GM23338 (cell line): ENCODE data around the gene CAPN1. TPM values are rescaled to one million over a fixed set of nuclear protein-coding genes. Genes with fewer than 3 reads are reported as not detected.

Experiments used
- ATAC-seq: fragments of 200-7000 bp; cut with Tn5 transposase; 3 replicates; pipeline ENCODE4 v1.9.1; 2020
- DNase-seq: peaks from one replicate; pipeline ENCODE4 v3.0.0-alpha.2; 2015; ENCODE audit warnings: low spot score
- H2AFZ ChIP-seq: fragments of 200-600 bp; sonication (generic); 2 replicates; pipeline ENCODE4 v1.8.0; 2016; ENCODE audit warnings: antibody characterized with exemption, mild to moderate bottlenecking, moderate library complexity
- H3F3A ChIP-seq: fragments of 200-600 bp; sonication (generic); replicated peaks from 2 replicates; pipeline ENCODE4 v1.8.0; 2017; ENCODE audit warnings: antibody characterized with exemption, mixed run types, low read depth
- H3K27ac ChIP-seq: fragments of 200-600 bp; sonication (generic); 2 replicates; pipeline ENCODE4 v1.6.1; 2016; ENCODE audit warnings: low read depth
- H3K27me3 ChIP-seq: fragments of 200-600 bp; sonication (generic); 2 replicates; pipeline ENCODE4 v1.8.0; 2016; ENCODE audit warnings: mild to moderate bottlenecking, mixed run types, moderate library complexity; ENCODE audit not compliant: insufficient read depth
- H3K36me3 ChIP-seq: fragments of 200-600 bp; sonication (generic); 2 replicates; pipeline ENCODE4 v1.8.0; 2016; ENCODE audit warnings: mild to moderate bottlenecking; ENCODE audit not compliant: insufficient read depth
- H3K4me1 ChIP-seq: fragments of 200-600 bp; sonication (generic); 2 replicates; pipeline ENCODE4 v1.8.0; 2016; ENCODE audit warnings: mild to moderate bottlenecking, moderate library complexity; ENCODE audit not compliant: insufficient read depth
- H3K4me2 ChIP-seq: fragments of 200-600 bp; sonication (generic); 2 replicates; pipeline ENCODE4 v1.7.1; 2017; ENCODE audit warnings: mixed run types
- H3K4me3 ChIP-seq: fragments of 200-600 bp; sonication (generic); 2 replicates; pipeline ENCODE4 v1.6.1; 2016; ENCODE audit warnings: mixed run types
- H3K79me2 ChIP-seq: fragments of 200-600 bp; sonication (generic); replicated peaks from 2 replicates; pipeline ENCODE4 v1.8.0; 2017; ENCODE audit warnings: mild to moderate bottlenecking; ENCODE audit not compliant: insufficient read depth
- H3K9me2 ChIP-seq: fragments of 200-600 bp; sonication (generic); 2 replicates; pipeline ENCODE4 v1.8.0; 2017; ENCODE audit not compliant: insufficient read depth
- H4K20me1 ChIP-seq: fragments of 200-600 bp; sonication (generic); replicated peaks from 2 replicates; pipeline ENCODE4 v1.8.0; 2017; ENCODE audit warnings: mild to moderate bottlenecking; ENCODE audit not compliant: insufficient read depth
- H3K27ac Mint-ChIP-seq: 2 replicates; pipeline ENCODE4 v1.8.0; 2020; ENCODE audit warnings: inconsistent platforms, mild to moderate bottlenecking, moderate library complexity, mixed read lengths
- H3K27me3 Mint-ChIP-seq: 3 replicates; pipeline ENCODE4 v1.8.0; 2022; ENCODE audit warnings: low read depth, mild to moderate bottlenecking, moderate library complexity, mixed read lengths, inconsistent platforms; ENCODE audit not compliant: insufficient read depth, poor library complexity
- H3K36me3 Mint-ChIP-seq: 3 replicates; pipeline ENCODE4 v1.8.0; 2021; ENCODE audit warnings: low read depth, mild to moderate bottlenecking, inconsistent platforms, moderate library complexity, mixed read lengths
- H3K4me1 Mint-ChIP-seq: 3 replicates; pipeline ENCODE4 v1.8.0; 2020; ENCODE audit warnings: mild to moderate bottlenecking, inconsistent platforms, mixed read lengths
- H3K4me3 Mint-ChIP-seq: 3 replicates; pipeline ENCODE4 v1.8.0; 2021; ENCODE audit warnings: moderate library complexity, mild to moderate bottlenecking, inconsistent platforms, mixed read lengths
- H3K9me3 Mint-ChIP-seq: 3 replicates; pipeline ENCODE4 v1.8.0; 2020; ENCODE audit warnings: moderate library complexity, mild to moderate bottlenecking, inconsistent platforms, mixed read lengths
- CREB1 ChIP-seq: fragments of 250-450 bp; sonication (Bioruptor Pico); IDR thresholded peaks from 2 replicates; pipeline ENCODE4 v1.5.0; 2020; ENCODE audit warnings: low read depth, mild to moderate bottlenecking, moderate library complexity
- EZH2 ChIP-seq: fragments of 200-600 bp; sonication (generic); IDR thresholded peaks from one replicate; pipeline ENCODE4 v1.8.0; 2017; ENCODE audit warnings: antibody characterized with exemption, mild to moderate bottlenecking, low read depth; ENCODE audit not compliant: unreplicated experiment
- EZH2phosphoT487 ChIP-seq: fragments of 200-600 bp; sonication (generic); IDR thresholded peaks from one replicate; pipeline ENCODE4 v1.8.1; 2018; ENCODE audit warnings: antibody characterized with exemption; ENCODE audit not compliant: unreplicated experiment
- JUNB ChIP-seq: IDR thresholded peaks from one replicate; pipeline ENCODE4 v1.6.1; 2016; ENCODE audit warnings: antibody characterized with exemption; ENCODE audit not compliant: unreplicated experiment
- POLR2AphosphoS5 ChIP-seq: IDR thresholded peaks from 2 replicates; pipeline ENCODE4 v1.6.1; 2016; ENCODE audit warnings: antibody characterized with exemption, low read depth
- STAT1 ChIP-seq: IDR thresholded peaks from one replicate; pipeline ENCODE4 v1.6.1; 2016; ENCODE audit warnings: antibody characterized with exemption; ENCODE audit not compliant: unreplicated experiment
- ZNF114 ChIP-seq: fragments of 250-450 bp; sonication (Bioruptor Pico); IDR thresholded peaks from 2 replicates; pipeline ENCODE4 v1.5.0; 2020; ENCODE audit warnings: mild to moderate bottlenecking, moderate library complexity
- polyA plus RNA-seq: library from polyadenylated mRNA; unstranded; fragments of >200 nt; fragmentation: Nextera tagmentation; extraction: Ambion mirVana; gene quantifications from 2 replicates; pipeline ENCODE4 v1.2.1, GENCODE V29; 2016
- total RNA-seq: library from RNA; depleted of rRNA; stranded (reverse); fragments of >200 nt; shearing (Covaris generic); gene quantifications from 2 replicates; pipeline ENCODE4 v1.2.3, GENCODE V29; 2014
- TF ChIP-seq, protein P1 (sequence below): fragments of 250-450 bp; sonication (Bioruptor Pico); IDR thresholded peaks from 2 replicates; pipeline ENCODE4 v1.5.0; 2020; ENCODE audit warnings: mild to moderate bottlenecking, moderate library complexity
- TF ChIP-seq, protein P2 (sequence below), 2 experiments: fragments of 200-600 bp in 1 of 2; sonication (generic) in 1 of 2; conservative IDR thresholded peaks; 2 replicates each; pipeline versions ENCODE4 v1.5.1 to v1.6.1; 2016 to 2017; ENCODE audit warnings: antibody characterized with exemption in 2 of 2, low read depth in 2 of 2, mild to moderate bottlenecking in 2 of 2, moderate library complexity in 1 of 2

CAPN1 gene
- total and polyA plus RNA-seq, 2 experiments from 2014 or later = 67.3 to 277 TPM

DNA sequence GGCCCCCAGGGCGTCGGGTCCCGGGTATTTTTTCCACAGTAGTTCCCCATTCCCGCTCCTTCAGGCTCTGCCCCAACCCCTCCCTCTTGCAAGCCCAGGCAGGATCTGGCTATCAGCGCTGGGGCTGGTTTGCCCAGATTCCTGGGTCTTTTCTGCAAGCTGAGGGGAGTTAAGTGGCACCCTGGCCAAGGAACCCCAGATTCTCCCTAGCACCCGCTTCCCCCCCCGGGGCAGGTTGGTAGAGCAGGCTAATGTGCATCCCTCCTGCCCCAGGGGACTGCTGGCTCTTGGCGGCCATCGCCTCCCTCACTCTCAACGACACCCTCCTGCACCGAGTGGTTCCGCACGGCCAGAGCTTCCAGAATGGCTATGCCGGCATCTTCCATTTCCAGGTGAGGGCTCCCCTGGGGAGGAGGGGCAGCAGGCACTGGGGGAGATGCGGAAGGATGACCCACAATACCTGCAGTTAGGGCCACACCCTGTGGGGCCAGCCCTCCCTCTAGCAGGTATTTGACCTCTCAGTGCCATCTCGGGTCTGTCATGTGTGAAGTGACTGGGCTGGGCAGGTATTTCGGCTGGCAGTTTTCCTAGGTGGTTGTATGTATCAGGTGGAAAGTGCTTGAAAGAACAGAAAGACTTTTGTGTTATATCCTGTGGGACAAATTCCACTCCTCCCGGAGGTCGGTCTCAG, 1.6 kb downstream of the CAPN1 start (continued):
- TF ChIP-seq, protein P1, sequence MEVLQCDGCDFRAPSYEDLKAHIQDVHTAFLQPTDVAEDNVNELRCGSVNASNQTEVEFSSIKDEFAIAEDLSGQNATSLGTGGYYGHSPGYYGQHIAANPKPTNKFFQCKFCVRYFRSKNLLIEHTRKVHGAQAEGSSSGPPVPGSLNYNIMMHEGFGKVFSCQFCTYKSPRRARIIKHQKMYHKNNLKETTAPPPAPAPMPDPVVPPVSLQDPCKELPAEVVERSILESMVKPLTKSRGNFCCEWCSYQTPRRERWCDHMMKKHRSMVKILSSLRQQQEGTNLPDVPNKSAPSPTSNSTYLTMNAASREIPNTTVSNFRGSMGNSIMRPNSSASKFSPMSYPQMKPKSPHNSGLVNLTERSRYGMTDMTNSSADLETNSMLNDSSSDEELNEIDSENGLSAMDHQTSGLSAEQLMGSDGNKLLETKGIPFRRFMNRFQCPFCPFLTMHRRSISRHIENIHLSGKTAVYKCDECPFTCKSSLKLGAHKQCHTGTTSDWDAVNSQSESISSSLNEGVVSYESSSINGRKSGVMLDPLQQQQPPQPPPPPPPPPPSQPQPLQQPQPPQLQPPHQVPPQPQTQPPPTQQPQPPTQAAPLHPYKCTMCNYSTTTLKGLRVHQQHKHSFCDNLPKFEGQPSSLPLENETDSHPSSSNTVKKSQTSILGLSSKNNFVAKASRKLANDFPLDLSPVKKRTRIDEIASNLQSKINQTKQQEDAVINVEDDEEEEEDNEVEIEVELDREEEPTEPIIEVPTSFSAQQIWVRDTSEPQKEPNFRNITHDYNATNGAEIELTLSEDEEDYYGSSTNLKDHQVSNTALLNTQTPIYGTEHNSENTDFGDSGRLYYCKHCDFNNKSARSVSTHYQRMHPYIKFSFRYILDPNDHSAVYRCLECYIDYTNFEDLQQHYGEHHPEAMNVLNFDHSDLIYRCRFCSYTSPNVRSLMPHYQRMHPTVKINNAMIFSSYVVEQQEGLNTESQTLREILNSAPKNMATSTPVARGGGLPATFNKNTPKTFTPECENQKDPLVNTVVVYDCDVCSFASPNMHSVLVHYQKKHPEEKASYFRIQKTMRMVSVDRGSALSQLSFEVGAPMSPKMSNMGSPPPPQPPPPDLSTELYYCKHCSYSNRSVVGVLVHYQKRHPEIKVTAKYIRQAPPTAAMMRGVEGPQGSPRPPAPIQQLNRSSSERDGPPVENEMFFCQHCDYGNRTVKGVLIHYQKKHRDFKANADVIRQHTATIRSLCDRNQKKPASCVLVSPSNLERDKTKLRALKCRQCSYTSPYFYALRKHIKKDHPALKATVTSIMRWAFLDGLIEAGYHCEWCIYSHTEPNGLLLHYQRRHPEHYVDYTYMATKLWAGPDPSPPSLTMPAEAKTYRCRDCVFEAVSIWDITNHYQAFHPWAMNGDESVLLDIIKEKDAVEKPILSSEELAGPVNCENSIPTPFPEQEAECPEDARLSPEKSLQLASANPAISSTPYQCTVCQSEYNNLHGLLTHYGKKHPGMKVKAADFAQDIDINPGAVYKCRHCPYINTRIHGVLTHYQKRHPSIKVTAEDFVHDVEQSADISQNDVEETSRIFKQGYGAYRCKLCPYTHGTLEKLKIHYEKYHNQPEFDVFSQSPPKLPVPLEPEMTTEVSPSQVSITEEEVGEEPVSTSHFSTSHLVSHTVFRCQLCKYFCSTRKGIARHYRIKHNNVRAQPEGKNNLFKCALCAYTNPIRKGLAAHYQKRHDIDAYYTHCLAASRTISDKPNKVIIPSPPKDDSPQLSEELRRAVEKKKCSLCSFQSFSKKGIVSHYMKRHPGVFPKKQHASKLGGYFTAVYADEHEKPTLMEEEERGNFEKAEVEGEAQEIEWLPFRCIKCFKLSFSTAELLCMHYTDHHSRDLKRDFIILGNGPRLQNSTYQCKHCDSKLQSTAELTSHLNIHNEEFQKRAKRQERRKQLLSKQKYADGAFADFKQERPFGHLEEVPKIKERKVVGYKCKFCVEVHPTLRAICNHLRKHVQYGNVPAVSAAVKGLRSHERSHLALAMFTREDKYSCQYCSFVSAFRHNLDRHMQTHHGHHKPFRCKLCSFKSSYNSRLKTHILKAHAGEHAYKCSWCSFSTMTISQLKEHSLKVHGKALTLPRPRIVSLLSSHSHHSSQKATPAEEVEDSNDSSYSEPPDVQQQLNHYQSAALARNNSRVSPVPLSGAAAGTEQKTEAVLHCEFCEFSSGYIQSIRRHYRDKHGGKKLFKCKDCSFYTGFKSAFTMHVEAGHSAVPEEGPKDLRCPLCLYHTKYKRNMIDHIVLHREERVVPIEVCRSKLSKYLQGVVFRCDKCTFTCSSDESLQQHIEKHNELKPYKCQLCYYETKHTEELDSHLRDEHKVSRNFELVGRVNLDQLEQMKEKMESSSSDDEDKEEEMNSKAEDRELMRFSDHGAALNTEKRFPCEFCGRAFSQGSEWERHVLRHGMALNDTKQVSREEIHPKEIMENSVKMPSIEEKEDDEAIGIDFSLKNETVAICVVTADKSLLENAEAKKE (CRISPR knock-in tag) = no peak

DNA sequence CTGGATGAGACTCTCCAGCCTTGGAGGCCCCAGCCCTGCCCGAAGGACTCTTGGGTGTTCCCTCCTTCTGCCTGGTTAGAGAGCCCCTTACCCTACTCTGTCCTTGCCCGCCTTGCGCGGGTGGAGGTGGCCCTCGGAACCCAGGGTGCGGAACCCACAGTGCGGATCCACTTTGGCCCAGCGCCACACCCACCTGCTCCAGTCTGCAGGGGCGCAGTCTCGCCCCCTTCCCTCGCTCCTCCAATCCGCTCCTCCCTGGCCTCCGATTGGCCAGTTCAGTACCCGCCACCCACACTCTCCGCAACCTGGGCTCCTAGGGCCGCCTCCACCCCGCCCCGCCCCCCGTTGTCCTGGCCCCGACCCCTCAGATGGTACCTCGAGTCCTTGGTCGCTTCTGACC, 2.4 kb downstream of the CAPN1 start:
- Histone ChIP-seq H3K4me1 (peaks cover 42% of the 10 kb centered on the region), H3K27me3 (no peaks in the 10 kb centered on the region), H3K36me3 (peaks cover 10% of the 10 kb centered on the region; the same call in 1 of the 2 replicates), H2AFZ (no peak overlapping the region), H3K9me2 (no peaks in the 10 kb centered on the region), H3F3A (peaks cover 28% of the 10 kb centered on the region), H3K27ac (peak overlapping the region; percentile 70; the same call in 1 of the 2 replicates), H4K20me1 (no peaks in the 10 kb centered on the region), H3K4me2 (peak overlapping the region; percentile 82), H3K79me2 (peaks cover 16% of the 10 kb centered on the region), H3K4me3 (peak overlapping the region; percentile 92)
- peak overlapping the region; percentile 70; the same call in 1 of the 2 replicates for H3K27ac Mint-ChIP-seq
- ATAC-seq (peak; percentile 52), DNase-seq (peak; percentile 92)
- H3K36me3 Mint-ChIP-seq = peaks cover 33% of the 10 kb centered on the region
- H3K4me1 Mint-ChIP-seq = peaks cover 49% of the 10 kb centered on the region
- peak overlapping the region; percentile 94 for H3K4me3 Mint-ChIP-seq
- TF ChIP-seq JUNB = no peak
- TF ChIP-seq, protein P2, sequence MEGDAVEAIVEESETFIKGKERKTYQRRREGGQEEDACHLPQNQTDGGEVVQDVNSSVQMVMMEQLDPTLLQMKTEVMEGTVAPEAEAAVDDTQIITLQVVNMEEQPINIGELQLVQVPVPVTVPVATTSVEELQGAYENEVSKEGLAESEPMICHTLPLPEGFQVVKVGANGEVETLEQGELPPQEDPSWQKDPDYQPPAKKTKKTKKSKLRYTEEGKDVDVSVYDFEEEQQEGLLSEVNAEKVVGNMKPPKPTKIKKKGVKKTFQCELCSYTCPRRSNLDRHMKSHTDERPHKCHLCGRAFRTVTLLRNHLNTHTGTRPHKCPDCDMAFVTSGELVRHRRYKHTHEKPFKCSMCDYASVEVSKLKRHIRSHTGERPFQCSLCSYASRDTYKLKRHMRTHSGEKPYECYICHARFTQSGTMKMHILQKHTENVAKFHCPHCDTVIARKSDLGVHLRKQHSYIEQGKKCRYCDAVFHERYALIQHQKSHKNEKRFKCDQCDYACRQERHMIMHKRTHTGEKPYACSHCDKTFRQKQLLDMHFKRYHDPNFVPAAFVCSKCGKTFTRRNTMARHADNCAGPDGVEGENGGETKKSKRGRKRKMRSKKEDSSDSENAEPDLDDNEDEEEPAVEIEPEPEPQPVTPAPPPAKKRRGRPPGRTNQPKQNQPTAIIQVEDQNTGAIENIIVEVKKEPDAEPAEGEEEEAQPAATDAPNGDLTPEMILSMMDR (conservative IDR thresholded peaks at IDR 0.05; ENCODE audit: low read depth in 2 of 2) = no peak
- TF ChIP-seq POLR2AphosphoS5 = peak; percentile 50; the same call in 1 of the 2 replicates
- no peak for TF ChIP-seq ZNF114 (CRISPR knock-in tag)
- no peak for TF ChIP-seq STAT1
- TF ChIP-seq CREB1 (CRISPR knock-in tag) = no peak
- no peak for TF ChIP-seq EZH2
- no peak for TF ChIP-seq EZH2phosphoT487
- no peaks in the 10 kb centered on the region for H3K9me3 Mint-ChIP-seq
- H3K27me3 Mint-ChIP-seq = peaks cover 21% of the 10 kb centered on the region
